Activated CD8-positive, alpha-beta memory T cell treated with anti-CD3 and anti-CD28 coated beads, Interleukin-2, amount 50 U/mL, for 4 hours (primary cell): ENCODE data around the gene PCDHGA10.
"Not testable (repeated sequence)": the region's sequence is repeated elsewhere in the genome, so short reads cannot be mapped to it uniquely, and the experiment has no call there.

Experiments
- DNase-seq: peaks from one replicate; pipeline ENCODE4 v3.0.0-alpha.2; 2020

Gene PCDHGA10

DNA sequence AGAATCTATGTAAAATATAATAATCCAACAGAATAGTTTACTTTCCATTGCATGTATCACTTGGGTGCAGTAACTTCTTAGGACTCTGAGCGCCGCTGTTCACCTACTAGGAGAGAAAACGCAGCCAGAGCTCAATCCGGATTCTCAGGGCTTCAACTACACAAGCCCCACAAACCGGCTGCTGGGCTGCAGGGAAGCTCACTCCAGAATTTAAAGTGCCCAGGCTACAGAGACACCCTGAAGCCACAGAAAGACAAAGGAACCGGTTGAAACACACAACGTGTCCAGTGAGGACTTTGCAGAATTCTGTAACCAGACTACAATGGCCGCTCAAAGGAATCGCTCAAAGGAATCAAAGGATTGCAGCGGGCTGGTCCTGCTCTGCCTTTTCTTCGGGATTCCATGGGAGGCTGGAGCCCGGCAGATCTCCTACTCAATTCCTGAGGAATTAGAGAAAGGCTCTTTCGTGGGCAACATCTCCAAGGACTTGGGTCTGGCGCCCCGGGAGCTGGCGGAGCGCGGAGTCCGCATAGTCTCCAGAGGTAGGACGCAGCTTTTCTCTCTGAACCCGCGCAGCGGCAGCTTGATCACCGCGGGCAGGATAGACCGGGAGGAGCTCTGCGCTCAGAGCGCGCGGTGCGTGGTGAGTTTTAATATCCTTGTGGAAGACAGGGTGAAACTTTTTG, at the start of gene PCDHGA10:
Gene PCDHGA10, plus strand, starts transcription at position 134 of the 686 bp plus-strand sequence. Its CDS starts 189 bp downstream, at position 323.
- DNase-seq, result peak; percentile 42

DNA sequence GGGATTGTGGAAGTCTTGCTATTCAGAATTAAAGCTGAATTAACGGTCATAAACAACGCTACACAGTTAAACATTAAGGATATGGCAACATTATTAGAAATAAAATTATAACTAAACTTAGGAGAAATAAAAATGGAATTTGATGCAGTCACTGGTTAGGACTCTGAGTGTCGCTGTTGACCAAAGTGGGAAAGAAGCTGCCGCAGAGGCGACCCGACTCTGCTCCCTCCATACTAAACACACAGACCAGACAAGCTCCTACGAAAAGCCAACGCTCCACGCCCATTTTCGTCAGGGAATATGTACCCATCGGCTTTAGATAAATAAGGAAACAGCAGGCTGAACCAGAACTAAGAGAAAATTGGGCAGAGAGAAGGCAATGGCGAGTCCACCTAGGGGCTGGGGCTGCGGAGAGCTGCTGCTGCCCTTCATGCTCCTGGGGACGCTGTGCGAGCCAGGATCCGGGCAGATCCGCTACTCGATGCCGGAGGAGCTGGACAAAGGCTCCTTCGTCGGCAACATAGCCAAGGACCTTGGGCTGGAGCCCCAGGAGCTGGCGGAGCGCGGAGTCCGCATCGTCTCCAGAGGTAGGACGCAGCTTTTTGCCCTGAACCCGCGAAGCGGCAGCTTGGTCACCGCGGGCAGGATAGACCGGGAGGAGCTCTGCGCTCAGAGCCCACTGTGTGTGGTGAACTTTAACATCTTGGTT, 48.7 kb upstream of the PCDHGA10 start, which contains the start of gene PCDHGA5:
Gene PCDHGA5, plus strand, starts transcription at position 211 of the 709 bp plus-strand sequence. Its CDS starts 169 bp downstream, at position 380.
- no peak for DNase-seq

- DNase-seq, result no peak
These were observed 46.5 kb upstream of the PCDHGA10 start for GRCh38 chr5:141366016-141366896.

- no peak for DNase-seq
These were observed 42.6 kb upstream of the PCDHGA10 start, which contains the start of gene PCDHGB3 for GRCh38 chr5:141369994-141370848. Gene PCDHGB3 (plus strand): TSS chr5:141370242. CDS start chr5:141370395, 153 bp downstream.

DNA sequence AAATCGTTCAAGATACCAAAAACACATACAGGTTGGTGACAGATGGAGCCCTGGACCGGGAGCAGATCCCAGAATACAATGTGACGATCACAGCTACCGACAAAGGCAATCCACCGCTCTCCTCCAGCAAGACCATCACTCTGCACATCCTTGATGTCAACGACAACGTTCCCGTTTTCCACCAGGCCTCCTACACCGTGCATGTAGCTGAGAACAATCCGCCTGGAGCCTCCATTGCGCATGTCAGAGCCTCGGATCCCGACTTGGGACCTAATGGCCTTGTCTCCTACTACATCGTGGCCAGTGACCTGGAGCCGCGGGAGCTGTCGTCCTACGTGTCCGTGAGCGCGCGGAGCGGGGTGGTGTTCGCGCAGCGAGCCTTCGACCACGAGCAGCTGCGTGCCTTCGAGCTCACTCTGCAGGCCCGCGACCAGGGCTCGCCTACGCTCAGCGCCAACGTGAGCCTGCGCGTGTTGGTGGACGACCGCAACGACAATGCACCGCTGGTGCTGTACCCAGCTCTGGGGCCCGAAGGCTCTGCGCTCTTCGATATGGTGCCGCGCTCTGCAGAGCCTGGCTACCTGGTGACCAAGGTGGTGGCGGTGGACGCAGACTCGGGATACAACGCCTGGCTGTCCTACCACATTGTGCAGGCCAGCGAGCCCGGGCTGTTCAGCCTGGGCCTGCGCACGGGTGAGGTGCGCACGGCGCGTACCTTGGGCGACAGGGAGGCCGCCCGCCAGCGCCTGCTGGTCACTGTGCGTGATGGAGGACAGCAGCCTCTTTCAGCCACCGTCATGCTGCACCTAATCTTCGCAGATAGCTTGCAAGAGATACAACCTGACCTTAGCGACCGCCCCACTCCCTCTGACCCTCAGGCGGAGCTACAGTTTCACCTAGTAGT, 41.0 kb upstream of the PCDHGA10 start:
- no peak for DNase-seq

- DNase-seq, result no peak
These were observed 39.0 kb upstream of the PCDHGA10 start, which contains the start of gene PCDHGA6 for GRCh38 chr5:141373673-141374317. Gene PCDHGA6 (plus strand): TSS chr5:141373891. CDS start chr5:141374084, 193 bp downstream.

GRCh38 chr5:141374627-141375026, 38.2 kb upstream of the PCDHGA10 start:
- no peak for DNase-seq

DNA sequence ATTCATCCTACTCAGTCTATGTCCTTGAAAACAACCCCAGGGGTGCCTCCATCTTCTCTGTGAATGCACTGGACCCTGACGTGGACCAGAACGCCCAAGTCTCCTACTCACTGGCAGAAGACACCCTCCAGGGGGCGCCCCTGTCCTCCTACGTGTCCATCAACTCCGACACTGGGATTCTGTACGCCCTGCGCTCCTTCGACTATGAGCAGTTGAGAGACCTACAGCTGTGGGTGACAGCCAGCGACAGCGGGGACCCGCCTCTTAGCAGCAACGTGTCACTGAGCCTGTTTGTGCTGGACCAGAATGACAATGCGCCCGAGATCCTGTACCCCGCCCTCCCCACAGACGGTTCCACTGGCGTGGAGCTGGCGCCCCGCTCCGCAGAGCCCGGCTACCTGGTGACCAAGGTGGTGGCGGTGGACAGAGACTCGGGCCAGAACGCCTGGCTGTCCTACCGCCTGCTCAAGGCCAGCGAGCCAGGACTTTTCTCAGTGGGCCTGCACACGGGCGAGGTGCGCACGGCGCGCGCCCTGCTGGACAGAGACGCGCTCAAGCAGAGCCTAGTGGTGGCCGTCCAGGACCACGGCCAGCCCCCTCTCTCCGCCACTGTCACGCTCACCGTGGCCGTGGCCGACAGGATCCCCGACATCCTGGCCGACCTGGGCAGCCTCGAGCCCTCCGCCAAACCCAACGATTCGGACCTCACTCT, 37.2 kb upstream of the PCDHGA10 start:
- not testable (repeated sequence) for DNase-seq

DNA sequence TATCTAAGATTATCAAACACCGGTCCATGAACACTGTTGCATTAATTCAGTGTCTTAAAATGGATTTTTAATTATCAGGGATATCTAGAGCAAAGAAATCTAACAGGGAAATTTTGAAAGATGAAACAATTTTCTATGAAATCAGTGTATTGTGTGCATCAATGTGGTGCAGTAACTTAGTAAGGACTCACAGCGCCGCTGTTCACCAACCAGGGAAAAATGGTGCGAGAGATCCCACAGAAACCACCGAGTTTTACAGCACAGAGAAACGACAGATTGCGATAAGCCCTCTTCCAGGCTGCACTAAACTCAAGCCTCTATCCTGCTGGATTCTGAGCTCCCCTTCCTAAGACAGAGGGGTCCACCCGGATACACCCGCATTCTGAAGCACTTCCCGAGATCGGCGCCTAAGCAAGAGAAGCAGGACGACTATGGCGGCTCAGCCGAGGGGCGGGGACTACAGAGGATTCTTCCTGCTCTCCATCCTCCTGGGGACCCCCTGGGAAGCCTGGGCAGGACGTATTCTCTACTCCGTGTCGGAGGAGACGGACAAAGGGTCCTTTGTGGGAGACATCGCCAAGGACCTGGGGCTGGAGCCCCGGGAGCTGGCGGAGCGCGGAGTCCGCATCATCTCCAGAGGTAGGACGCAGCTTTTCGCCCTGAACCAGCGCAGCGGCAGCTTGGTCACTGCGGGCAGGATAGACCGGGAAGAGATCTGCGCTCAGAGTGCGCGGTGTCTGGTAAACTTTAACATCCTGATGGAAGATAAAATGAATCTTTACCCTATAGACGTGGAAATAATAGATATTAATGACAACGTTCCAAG, 30.1 kb upstream of the PCDHGA10 start, which contains the start of gene PCDHGA7:
Gene PCDHGA7, plus strand, starts transcription at position 274 of the 826 bp plus-strand sequence. Its CDS starts 158 bp downstream, at position 432.
- no peak for DNase-seq

GRCh38 chr5:141383345-141383744, 29.4 kb upstream of the PCDHGA10 start:
- no peak for DNase-seq

DNA sequence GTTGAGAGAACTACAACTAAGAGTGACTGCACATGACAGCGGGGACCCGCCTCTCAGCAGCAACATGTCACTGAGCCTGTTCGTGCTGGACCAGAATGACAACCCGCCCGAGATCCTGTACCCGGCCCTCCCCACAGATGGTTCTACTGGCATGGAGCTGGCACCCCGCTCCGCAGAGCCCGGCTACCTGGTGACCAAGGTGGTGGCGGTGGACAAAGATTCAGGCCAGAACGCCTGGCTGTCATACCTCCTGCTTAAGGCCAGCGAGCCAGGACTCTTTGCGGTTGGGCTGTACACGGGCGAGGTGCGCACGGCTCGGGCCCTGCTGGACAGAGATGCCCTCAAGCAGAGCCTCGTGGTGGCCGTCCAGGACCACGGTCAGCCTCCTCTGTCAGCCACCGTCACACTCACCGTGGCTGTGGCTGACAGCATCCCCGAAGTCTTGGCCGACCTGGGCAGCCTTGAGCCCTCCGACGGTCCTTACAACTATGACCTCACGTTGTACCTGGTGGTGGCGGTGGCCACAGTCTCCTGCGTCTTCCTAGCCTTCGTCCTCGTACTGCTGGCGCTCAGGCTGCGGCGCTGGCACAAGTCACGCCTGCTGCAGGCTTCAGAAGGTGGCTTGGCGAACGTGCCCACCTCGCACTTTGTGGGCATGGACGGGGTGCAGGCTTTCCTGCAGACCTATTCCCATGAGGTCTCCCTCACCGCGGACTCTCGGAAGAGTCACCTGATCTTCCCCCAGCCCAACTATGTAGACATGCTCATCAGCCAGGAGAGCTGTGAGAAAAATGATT, 28.1 kb upstream of the PCDHGA10 start:
- no peak for DNase-seq

- DNase-seq, result not testable (repeated sequence)
These were observed 25.1 kb upstream of the PCDHGA10 start, which contains the start of gene PCDHGB4 for GRCh38 chr5:141387557-141388311. Gene PCDHGB4 (plus strand): TSS chr5:141387698. CDS start chr5:141387885, 187 bp downstream.

- no peak for DNase-seq
These were observed 24.1 kb upstream of the PCDHGA10 start for GRCh38 chr5:141388661-141389060.

- DNase-seq, result no peak
These were observed 23.4 kb upstream of the PCDHGA10 start for GRCh38 chr5:141389153-141390042.

DNA sequence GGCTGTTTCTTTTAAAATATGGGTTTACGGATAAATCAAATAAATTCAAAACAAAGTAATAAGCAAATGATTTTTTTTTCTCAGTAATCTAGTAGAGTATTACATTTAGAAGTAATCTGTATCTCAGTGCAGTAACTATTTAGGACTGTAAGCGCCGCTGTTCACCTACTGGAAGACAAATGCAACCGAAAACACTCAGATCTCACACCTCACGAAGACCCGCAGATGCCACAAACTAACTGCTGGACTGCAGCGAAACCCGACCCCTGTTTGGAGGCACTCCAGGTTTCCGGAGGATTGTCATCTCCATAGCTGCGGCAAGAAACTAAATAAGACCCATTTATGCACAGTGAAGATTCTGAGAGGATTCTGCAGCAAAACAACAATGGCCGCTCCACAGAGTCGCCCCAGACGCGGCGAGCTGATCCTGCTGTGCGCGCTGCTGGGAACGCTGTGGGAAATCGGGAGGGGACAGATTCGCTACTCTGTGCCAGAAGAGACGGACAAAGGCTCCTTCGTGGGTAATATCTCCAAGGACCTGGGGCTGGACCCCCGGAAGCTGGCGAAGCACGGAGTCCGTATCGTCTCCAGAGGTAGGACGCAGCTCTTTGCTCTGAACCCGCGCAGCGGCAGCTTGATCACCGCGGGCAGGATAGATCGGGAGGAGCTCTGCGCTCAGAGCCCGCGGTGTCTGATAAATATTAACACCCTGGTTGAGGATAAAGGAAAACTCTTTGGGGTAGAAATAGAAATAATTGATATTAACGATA, 20.2 kb upstream of the PCDHGA10 start, which contains the start of gene PCDHGA8:
Gene PCDHGA8, plus strand, starts transcription at position 205 of the 770 bp plus-strand sequence. Its CDS starts 181 bp downstream, at position 386.
- no peak for DNase-seq
